ENCODE results near the gene CDH12. TPM values are rescaled to one million over a fixed set of nuclear protein-coding genes. Genes with fewer than 3 reads are reported as not detected.
A peak's percentile ranks its signal among the peaks of the same experiment; 100 is the strongest.

Gene CDH12
- polyA plus RNA-seq, 2 of the 4 experiments (the other 2 are of a cell fraction), result 0.04 TPM; not detected in 1

- no peak for FAIRE-seq
- no peak for DNase-seq (ENCODE audit: low read depth in 1 of 2, low spot score in 1 of 2)
- Histone ChIP-seq H3K4me1 (no peaks in the 10 kb centered on the region), H3K9me3 (no peaks in the 10 kb centered on the region), H3K27ac (no peak overlapping the region), H3K4me3 (no peak overlapping the region), H3K4me2 (no peak overlapping the region)
- ChIA-PET POLR2A (no interaction called here), CTCF (interaction anchor here (0.8 kb wide), 1 partner anchor 107 kb away, joined by 3 read pairs; no protein-coding TSS in a partner anchor)
- ATAC-seq, result no peak
- TF ChIP-seq FOSL2 (IDR thresholded peaks at IDR 0.05) (no peak), FOSL2 (CRISPR knock-in tag; IDR thresholded peaks at IDR 0.05) (no peak), CHD2 (IDR thresholded peaks at IDR 0.05; ENCODE audit: low read length, partially characterized antibody) (no peak), KDM5A (IDR thresholded peaks at IDR 0.05) (no peak), RARB (CRISPR knock-in tag; IDR thresholded peaks at IDR 0.05) (no peak), CBX2 (IDR thresholded peaks at IDR 0.05; ENCODE audit: borderline replicate concordance, low read depth) (no peak), POLR2A (IDR thresholded peaks at IDR 0.05; ENCODE audit: low read length) (no peak), RAD21 (conservative IDR thresholded peaks at IDR 0.05 in 1 of 2, IDR thresholded peaks at IDR 0.05 in 1 of 2) (no peak), ZC3H11A (IDR thresholded peaks at IDR 0.05) (no peak), BHLHE40 (IDR thresholded peaks at IDR 0.05; ENCODE audit: low read depth, low read length) (no peak), EHF (CRISPR knock-in tag; IDR thresholded peaks at IDR 0.05) (no peak), MAZ (IDR thresholded peaks at IDR 0.05; ENCODE audit: borderline replicate concordance, low read depth, low read length) (no peak), ZNF302 (CRISPR knock-in tag; IDR thresholded peaks at IDR 0.05) (no peak), MYC (IDR thresholded peaks at IDR 0.05; ENCODE audit: borderline replicate concordance, low read length) (no peak), CEBPB (IDR thresholded peaks at IDR 0.05) (no peak), TP53 (CRISPR knock-in tag; IDR thresholded peaks at IDR 0.05) (no peak), NR3C1 (IDR thresholded peaks at IDR 0.05) (no peak), HOXB13 (CRISPR knock-in tag; IDR thresholded peaks at IDR 0.05; ENCODE audit: low read depth) (no peak)
- TF ChIP-seq, protein P1, sequence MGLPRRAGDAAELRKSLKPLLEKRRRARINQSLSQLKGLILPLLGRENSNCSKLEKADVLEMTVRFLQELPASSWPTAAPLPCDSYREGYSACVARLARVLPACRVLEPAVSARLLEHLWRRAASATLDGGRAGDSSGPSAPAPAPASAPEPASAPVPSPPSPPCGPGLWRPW (IDR thresholded peaks at IDR 0.05), result no peak
- TF ChIP-seq, protein P2, sequence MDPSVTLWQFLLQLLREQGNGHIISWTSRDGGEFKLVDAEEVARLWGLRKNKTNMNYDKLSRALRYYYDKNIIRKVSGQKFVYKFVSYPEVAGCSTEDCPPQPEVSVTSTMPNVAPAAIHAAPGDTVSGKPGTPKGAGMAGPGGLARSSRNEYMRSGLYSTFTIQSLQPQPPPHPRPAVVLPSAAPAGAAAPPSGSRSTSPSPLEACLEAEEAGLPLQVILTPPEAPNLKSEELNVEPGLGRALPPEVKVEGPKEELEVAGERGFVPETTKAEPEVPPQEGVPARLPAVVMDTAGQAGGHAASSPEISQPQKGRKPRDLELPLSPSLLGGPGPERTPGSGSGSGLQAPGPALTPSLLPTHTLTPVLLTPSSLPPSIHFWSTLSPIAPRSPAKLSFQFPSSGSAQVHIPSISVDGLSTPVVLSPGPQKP (IDR thresholded peaks at IDR 0.05; ENCODE audit: low read depth, low read length), result no peak
Observed at GRCh38 chr5:22567983-22568382, 285.2 kb downstream of the CDH12 start.

GRCh38 chr5:22560147-22560546 is 293.0 kb downstream of the CDH12 start:
- Histone ChIP-seq H3K27ac (no peak overlapping the region), H3K4me2 (no peak overlapping the region), H3K4me1 (no peaks in the 10 kb centered on the region), H3K9me3 (no peaks in the 10 kb centered on the region), H3K4me3 (no peak overlapping the region)
- FAIRE-seq, result no peak
- WGBS (ENCODE audit: missing lambda C conversion rate), result 9% methylated on average over 3 of the region's 3 CpGs
- CTCF ChIA-PET, result no interaction called here
- POLR2A ChIA-PET, result no interaction called here
- peak in 1 of 2 experiments; percentile 12 for DNase-seq (ENCODE audit: low read depth in 1 of 2, low spot score in 1 of 2)
- TF ChIP-seq, protein P3, sequence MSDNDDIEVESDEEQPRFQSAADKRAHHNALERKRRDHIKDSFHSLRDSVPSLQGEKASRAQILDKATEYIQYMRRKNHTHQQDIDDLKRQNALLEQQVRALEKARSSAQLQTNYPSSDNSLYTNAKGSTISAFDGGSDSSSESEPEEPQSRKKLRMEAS (IDR thresholded peaks at IDR 0.05), result no peak
- TF ChIP-seq, protein P4, sequence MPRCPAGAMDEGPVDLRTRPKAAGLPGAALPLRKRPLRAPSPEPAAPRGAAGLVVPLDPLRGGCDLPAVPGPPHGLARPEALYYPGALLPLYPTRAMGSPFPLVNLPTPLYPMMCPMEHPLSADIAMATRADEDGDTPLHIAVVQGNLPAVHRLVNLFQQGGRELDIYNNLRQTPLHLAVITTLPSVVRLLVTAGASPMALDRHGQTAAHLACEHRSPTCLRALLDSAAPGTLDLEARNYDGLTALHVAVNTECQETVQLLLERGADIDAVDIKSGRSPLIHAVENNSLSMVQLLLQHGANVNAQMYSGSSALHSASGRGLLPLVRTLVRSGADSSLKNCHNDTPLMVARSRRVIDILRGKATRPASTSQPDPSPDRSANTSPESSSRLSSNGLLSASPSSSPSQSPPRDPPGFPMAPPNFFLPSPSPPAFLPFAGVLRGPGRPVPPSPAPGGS (IDR thresholded peaks at IDR 0.05), result no peak
- no peak for TF ChIP-seq NPAS2 (CRISPR knock-in tag; IDR thresholded peaks at IDR 0.05; ENCODE audit: borderline replicate concordance)
- no peak for TF ChIP-seq HDAC2 (IDR thresholded peaks at IDR 0.05)
- no peak for TF ChIP-seq HOXB5 (CRISPR knock-in tag; IDR thresholded peaks at IDR 0.05)
- TF ChIP-seq, protein P1 (IDR thresholded peaks at IDR 0.05), result no peak
- TF ChIP-seq, protein P5, sequence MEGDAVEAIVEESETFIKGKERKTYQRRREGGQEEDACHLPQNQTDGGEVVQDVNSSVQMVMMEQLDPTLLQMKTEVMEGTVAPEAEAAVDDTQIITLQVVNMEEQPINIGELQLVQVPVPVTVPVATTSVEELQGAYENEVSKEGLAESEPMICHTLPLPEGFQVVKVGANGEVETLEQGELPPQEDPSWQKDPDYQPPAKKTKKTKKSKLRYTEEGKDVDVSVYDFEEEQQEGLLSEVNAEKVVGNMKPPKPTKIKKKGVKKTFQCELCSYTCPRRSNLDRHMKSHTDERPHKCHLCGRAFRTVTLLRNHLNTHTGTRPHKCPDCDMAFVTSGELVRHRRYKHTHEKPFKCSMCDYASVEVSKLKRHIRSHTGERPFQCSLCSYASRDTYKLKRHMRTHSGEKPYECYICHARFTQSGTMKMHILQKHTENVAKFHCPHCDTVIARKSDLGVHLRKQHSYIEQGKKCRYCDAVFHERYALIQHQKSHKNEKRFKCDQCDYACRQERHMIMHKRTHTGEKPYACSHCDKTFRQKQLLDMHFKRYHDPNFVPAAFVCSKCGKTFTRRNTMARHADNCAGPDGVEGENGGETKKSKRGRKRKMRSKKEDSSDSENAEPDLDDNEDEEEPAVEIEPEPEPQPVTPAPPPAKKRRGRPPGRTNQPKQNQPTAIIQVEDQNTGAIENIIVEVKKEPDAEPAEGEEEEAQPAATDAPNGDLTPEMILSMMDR (IDR thresholded peaks at IDR 0.05), result no peak
- no peak; a peak in 1 of 6 replicates for ATAC-seq
